ENCODE data around the gene PELI2.

PELI2 gene

DNA sequence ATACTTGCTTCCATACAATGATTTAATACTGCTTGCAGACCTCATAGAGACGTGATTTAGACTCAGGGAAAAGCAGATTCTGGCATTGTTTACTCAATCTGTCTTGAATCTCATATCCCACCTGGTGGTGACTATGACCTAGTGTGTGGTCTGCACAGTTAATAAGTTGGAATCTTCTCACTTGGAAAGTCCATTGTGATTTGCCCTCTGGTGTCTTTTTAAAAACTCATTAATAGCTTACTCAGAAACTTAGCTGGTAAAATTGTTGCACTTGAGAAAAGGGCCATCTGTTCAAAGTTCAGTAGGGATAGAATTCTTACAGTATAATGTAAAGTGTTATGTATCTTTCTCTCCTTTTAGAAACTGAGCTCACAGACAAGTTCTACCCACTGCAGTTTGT, 106.0 kb downstream of the PELI2 start:
- H3K9me3 ChIP-seq (ENCODE audit: low read length): no peaks in the 10 kb centered on the region
- H4K20me1 ChIP-seq (ENCODE audit: insufficient read depth, low read length): no peaks in the 10 kb centered on the region
- H3K79me2 ChIP-seq (ENCODE audit: insufficient read depth, low read length): no peaks in the 10 kb centered on the region
- no peaks in the 10 kb centered on the region for H3F3A ChIP-seq (ENCODE audit: insufficient read depth, low read length)
- H3K9ac ChIP-seq (ENCODE audit: low read length): no peak overlapping the region
- no peak for TF ChIP-seq EZH2 (IDR thresholded peaks at IDR 0.05; ENCODE audit: borderline replicate concordance, low read length)
- TF ChIP-seq, protein P1, sequence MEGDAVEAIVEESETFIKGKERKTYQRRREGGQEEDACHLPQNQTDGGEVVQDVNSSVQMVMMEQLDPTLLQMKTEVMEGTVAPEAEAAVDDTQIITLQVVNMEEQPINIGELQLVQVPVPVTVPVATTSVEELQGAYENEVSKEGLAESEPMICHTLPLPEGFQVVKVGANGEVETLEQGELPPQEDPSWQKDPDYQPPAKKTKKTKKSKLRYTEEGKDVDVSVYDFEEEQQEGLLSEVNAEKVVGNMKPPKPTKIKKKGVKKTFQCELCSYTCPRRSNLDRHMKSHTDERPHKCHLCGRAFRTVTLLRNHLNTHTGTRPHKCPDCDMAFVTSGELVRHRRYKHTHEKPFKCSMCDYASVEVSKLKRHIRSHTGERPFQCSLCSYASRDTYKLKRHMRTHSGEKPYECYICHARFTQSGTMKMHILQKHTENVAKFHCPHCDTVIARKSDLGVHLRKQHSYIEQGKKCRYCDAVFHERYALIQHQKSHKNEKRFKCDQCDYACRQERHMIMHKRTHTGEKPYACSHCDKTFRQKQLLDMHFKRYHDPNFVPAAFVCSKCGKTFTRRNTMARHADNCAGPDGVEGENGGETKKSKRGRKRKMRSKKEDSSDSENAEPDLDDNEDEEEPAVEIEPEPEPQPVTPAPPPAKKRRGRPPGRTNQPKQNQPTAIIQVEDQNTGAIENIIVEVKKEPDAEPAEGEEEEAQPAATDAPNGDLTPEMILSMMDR (IDR thresholded peaks at IDR 0.05; ENCODE audit: low read length): no peak
- H3K27ac ChIP-seq (ENCODE audit: low read depth, low read length, poor library complexity, severe bottlenecking): no peak overlapping the region
- H2AFZ ChIP-seq (ENCODE audit: low read length): no peak overlapping the region
- H3K4me3 ChIP-seq (ENCODE audit: low read depth, low read length, poor library complexity, severe bottlenecking): no peak overlapping the region
- H3K9me2 ChIP-seq (ENCODE audit: low read depth, low read length): no peaks in the 10 kb centered on the region
- no peak overlapping the region for H3K4me2 ChIP-seq (ENCODE audit: low read length)
- H3K4me1 ChIP-seq (ENCODE audit: insufficient read depth, low read length, severe bottlenecking): peaks cover 31% of the 10 kb centered on the region
- H3K36me3 ChIP-seq (ENCODE audit: insufficient read depth, low read length): no peaks in the 10 kb centered on the region
- H3K27me3 ChIP-seq (ENCODE audit: insufficient read depth, low read length): no peaks in the 10 kb centered on the region

DNA sequence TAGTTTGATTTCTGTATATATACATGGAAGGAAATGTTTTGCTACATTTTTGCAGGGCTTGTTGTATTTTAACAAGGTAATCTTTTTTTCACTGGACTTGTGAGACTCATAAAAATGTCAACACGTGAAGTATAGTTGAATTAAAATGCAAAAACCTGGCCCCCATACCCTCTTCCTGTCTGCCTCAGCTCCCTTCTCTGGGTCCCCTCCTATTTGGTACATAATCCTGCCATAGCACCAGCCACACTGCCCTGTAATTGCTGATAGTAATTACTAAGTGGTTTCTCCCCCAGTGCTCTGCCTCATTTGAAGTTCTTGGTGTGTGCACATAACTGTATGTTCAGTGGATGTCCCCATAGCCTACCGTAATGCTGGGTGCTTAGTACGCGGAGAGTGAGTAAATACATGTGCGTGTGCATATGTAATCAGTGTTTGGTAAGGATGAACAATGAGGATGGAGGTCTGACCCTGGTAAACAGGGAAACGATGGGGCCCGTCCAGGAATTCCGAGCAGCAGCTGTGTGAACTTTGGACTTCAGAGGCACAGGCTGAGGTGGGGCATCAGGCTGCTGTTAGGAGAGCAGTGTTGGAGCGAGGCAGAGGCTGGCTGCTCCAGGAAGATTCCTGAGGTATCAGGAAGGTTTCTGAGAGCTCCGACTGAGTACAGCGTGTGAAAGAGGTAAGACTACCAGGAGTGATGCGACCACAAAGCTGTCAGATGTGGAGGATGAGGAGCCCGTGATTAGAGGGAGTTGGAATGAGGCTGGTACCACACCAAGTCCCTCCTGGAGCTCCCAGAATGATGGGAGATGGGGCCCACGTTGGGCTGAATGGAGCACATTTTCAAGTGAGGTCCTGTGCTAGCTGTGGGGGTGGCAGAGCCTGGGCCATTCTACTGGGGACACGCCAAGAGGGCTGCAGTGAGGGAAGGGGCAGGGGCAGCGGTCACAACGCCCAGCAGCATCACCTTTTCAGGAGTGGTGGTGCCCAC, 106.8 kb downstream of the PELI2 start:
- Histone ChIP-seq H3K9ac (ENCODE audit: low read length) (no peak overlapping the region), H3K27me3 (ENCODE audit: insufficient read depth, low read length) (no peaks in the 10 kb centered on the region), H3K4me1 (ENCODE audit: insufficient read depth, low read length, severe bottlenecking) (peaks cover 24% of the 10 kb centered on the region), H3K9me3 (ENCODE audit: low read length) (no peaks in the 10 kb centered on the region), H3K4me3 (ENCODE audit: low read depth, low read length, poor library complexity, severe bottlenecking) (no peak overlapping the region), H2AFZ (ENCODE audit: low read length) (no peak overlapping the region), H3K9me2 (ENCODE audit: low read depth, low read length) (no peaks in the 10 kb centered on the region), H3K27ac (ENCODE audit: low read depth, low read length, poor library complexity, severe bottlenecking) (no peak overlapping the region), H3K36me3 (ENCODE audit: insufficient read depth, low read length) (no peaks in the 10 kb centered on the region; the same call in 1 of the 2 replicates), H3K4me2 (ENCODE audit: low read length) (no peak overlapping the region), H3K79me2 (ENCODE audit: insufficient read depth, low read length) (no peaks in the 10 kb centered on the region), H3F3A (ENCODE audit: insufficient read depth, low read length) (no peaks in the 10 kb centered on the region), H4K20me1 (ENCODE audit: insufficient read depth, low read length) (no peaks in the 10 kb centered on the region)
- no peak for TF ChIP-seq EZH2 (IDR thresholded peaks at IDR 0.05; ENCODE audit: borderline replicate concordance, low read length)
- TF ChIP-seq, protein P1 (IDR thresholded peaks at IDR 0.05; ENCODE audit: low read length): no peak

DNA sequence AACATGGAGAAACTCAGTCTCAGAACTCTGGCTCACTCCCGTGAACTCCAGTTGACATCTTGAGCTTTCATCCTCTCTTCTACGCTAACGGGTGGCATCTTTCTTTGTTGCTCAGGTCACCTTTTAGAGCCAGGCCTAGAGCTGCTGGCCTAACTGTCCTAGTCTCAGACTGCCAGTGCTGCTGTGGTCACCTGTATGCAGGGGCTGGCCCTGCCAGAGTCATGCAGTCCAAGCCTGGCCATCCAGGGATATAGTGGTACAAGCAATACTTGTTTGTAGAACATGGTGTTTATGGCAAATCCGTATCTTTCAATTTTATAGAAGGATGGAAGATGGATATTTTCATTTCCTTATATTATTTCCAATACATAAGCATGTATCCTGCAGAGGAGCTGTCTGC, 117.2 kb downstream of the PELI2 start:
- Histone ChIP-seq H3K27me3 (ENCODE audit: insufficient read depth, low read length) (no peaks in the 10 kb centered on the region), H3K4me3 (ENCODE audit: low read depth, low read length, poor library complexity, severe bottlenecking) (no peak overlapping the region), H3K4me2 (ENCODE audit: low read length) (no peak overlapping the region), H3K79me2 (ENCODE audit: insufficient read depth, low read length) (no peaks in the 10 kb centered on the region), H3K9me3 (ENCODE audit: low read length) (no peaks in the 10 kb centered on the region), H3K27ac (ENCODE audit: low read depth, low read length, poor library complexity, severe bottlenecking) (no peak overlapping the region), H3K36me3 (ENCODE audit: insufficient read depth, low read length) (no peaks in the 10 kb centered on the region), H3K9me2 (ENCODE audit: low read depth, low read length) (no peaks in the 10 kb centered on the region), H3F3A (ENCODE audit: insufficient read depth, low read length) (no peaks in the 10 kb centered on the region), H3K4me1 (ENCODE audit: insufficient read depth, low read length, severe bottlenecking) (no peaks in the 10 kb centered on the region), H3K9ac (ENCODE audit: low read length) (no peak overlapping the region), H4K20me1 (ENCODE audit: insufficient read depth, low read length) (no peaks in the 10 kb centered on the region), H2AFZ (ENCODE audit: low read length) (no peak overlapping the region)
- TF ChIP-seq EZH2 (IDR thresholded peaks at IDR 0.05; ENCODE audit: borderline replicate concordance, low read length): no peak
- TF ChIP-seq, protein P1 (IDR thresholded peaks at IDR 0.05; ENCODE audit: low read length): no peak

All from OCI-LY1 (cell line).